ENCODE data around the gene PCSK9. TPM values are rescaled to one million over a fixed set of nuclear protein-coding genes. Genes with fewer than 3 reads are reported as not detected.

The PCSK9 gene
- total RNA-seq, 1 experiment from 2014 or later: 0.04 TPM

DNA sequence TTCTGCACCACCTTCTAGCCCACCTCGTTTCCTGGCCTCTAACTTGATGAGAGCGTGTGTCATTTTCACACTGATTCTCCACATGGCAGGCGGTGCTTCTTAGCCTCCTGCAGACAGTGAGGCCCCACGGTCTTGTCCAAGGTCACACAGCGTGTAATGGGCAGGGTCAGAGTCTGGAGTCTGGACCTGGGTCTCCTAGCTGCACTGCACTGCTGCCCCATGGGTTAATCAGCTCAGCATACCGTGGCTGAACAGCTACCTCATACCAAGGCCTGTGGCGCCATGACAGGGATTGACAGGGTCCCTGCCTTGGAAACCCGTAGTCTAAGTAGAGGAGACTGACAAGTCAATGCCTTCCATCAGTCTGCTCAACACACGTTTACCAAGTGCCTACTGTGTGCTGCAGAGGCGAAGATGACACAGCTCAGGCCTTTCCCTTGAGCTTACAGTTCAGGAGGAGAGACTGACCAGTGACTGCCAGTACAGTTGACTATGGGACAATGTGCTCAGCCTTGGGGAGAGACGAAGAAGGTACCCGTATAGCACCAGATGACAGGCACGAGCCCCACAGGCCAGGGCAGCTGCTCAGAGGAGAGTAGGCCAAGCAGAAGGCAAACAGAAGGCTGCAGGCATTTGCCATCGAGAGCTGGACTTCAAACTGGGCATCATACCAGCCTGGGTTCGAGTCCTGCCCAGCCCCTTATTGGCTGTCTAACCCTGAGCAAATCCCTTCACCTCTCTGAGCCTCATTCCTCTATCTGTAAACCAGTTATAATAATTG lies 5.5 kb downstream of the PCSK9 start:
- DNase-seq (ENCODE audit: low spot score): no peak

- no peak for DNase-seq (ENCODE audit: low spot score)
These were observed 6.1 kb downstream of the PCSK9 start for GRCh38 chr1:55045430-55045829.

- no peak for DNase-seq (ENCODE audit: low spot score)
These were observed 7.5 kb downstream of the PCSK9 start for GRCh38 chr1:55046871-55047270.

GRCh38 chr1:55047611-55048010 lies 8.3 kb downstream of the PCSK9 start:
- DNase-seq (ENCODE audit: low spot score): no peak

DNA sequence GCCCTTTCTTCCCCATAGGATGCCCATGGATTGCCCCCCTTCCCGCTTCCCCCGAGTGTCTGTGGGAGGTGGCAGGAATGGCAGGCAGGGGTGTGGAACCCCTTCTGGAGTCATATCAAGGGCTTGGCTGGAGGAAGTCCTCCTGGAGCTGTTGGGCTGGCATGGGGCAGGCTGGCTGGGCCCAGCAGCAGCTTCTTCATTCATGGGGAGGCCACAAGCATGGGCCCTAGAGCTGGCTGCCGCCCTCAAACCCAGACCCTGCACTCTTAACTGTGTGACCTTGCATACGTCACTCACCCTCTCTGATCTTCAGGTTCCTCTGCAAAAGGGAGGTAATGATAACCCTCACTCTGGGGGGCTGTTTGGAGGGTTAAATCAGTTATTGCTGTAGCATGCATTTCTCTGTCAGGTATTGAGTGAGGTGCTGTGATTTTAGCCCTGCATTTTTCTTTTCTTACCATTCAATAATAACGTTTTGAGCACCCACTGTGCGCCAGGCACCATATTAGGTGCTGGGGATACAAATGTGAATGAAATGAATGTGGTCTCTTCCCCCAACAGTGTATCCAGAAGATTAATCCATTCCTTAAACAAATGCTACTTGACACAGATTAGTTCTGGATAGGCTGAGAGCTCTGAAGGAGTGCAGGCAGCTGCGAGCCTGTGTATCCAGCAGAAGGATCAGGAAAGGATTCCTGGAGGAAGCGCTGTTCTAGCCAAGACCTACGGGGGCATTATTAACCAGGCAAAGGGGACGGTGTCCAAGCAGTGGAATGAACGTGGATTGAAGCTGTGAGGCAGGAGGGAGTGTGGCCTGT lies 9.3 kb downstream of the PCSK9 start:
- no peak for DNase-seq (ENCODE audit: low spot score)

GRCh38 chr1:55049271-55049913 lies 10.0 kb downstream of the PCSK9 start:
- DNase-seq (ENCODE audit: low spot score): no peak

DNA sequence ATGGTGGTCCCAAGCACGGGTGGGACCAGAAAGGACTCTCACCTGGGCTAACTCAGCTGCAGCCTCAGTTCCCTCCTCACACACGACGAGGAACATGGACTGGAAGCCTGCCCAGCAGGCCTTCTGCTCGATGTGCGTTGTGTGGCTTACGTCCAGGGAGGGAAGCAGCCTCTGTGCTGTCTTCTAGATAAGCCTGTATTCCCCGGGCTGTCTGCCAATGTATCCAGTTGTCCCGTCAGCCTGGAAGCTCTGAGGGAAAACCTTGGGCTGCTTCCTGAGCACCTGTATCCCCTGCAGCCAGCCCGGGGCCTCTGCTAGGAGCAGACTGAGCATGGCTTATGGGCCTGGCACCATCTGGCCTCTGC lies 10.5 kb downstream of the PCSK9 start:
- no peak for DNase-seq (ENCODE audit: low spot score)

DNA sequence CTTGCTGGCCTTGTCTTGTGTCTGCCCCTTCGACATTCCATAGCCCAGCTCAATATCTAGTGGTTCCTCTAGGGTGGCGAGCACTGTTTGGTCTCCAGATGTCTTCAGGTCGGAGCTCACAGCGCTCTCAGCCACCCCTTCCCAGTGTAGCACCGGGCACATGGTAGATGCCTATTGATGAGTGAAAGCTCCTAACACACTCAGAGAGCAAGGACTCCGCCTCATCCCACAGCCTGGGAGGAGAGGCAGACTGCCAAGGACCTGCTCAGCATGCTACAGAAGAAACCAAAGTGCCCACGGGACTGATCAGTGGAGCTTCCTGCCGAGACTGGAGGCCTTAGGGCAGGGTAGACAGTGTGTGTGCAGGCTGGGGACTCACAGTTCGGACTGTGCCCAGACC lies 10.9 kb downstream of the PCSK9 start:
- DNase-seq (ENCODE audit: low spot score): peak; percentile 35

DNA sequence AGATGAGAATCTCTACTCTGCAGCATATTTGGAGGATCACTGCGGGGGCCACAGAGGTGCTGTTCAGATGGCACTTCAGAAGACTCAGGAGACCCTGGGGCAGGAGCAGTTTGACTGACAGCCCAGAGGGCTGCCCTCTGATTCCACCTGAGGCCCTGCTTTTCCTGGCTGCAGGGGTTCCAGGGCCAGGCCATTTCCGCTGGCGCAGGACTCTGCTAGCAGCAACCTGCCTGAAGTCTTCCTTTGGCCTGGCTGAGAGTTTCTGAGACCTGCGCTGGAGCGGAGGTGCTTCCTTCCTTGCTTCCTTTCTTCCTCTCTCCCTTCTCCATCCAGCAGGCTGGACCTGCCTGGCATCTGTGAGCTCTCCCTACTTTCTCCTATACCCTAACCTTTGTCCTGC lies 11.8 kb downstream of the PCSK9 start:
- DNase-seq (ENCODE audit: low spot score): no peak

DNA sequence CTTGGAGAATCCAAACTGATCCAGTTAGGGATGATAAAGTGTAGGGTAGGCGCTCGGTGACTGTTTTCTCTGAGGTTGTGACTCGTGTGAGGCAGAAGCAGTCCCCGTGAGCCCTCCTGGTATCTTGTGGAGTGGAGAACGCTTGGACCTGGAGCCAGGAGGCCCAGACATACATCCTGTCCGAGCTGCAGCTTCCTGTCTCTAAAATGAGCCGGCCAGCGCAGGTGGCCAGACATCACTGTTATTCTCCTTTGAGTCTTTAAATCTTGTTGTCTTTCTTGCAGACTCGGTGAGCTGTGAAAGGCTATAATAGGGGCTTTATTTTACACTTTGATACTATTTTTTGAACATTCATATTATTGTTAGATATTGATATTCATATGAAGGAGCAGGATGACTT lies 12.3 kb downstream of the PCSK9 start:
- DNase-seq (ENCODE audit: low spot score): no peak

DNA sequence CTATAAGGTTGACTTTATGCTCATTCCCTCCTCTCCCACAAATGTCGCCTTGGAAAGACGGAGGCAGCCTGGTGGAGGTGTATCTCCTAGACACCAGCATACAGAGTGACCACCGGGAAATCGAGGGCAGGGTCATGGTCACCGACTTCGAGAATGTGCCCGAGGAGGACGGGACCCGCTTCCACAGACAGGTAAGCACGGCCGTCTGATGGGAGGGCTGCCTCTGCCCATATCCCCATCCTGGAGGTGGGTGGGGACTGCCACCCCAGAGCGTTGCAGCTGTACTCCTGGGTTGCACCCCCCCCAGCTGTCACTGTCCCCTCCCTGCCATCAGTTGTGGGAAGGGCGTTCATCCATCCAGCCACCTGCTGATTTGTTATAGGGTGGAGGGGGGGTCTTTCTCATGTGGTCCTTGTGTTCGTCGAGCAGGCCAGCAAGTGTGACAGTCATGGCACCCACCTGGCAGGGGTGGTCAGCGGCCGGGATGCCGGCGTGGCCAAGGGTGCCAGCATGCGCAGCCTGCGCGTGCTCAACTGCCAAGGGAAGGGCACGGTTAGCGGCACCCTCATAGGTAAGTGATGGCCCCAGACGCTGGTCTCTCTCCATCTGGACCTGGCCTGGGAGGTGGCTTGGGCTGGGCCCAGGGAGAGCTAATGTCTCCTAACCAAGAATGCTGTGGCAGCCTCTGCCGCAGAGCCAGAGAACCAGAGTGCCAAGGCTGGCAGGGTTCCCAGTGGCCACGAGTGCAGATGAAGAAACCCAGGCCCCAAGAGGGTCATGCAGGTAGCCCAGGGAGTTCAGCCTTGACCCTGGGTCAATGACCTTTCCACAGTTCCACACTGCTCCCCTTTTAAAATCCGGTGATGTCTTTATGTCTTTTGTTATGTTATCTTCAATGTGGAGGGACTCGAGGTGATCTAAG lies 13.1 kb downstream of the PCSK9 start:
- DNase-seq (ENCODE audit: low spot score): no peak

DNA sequence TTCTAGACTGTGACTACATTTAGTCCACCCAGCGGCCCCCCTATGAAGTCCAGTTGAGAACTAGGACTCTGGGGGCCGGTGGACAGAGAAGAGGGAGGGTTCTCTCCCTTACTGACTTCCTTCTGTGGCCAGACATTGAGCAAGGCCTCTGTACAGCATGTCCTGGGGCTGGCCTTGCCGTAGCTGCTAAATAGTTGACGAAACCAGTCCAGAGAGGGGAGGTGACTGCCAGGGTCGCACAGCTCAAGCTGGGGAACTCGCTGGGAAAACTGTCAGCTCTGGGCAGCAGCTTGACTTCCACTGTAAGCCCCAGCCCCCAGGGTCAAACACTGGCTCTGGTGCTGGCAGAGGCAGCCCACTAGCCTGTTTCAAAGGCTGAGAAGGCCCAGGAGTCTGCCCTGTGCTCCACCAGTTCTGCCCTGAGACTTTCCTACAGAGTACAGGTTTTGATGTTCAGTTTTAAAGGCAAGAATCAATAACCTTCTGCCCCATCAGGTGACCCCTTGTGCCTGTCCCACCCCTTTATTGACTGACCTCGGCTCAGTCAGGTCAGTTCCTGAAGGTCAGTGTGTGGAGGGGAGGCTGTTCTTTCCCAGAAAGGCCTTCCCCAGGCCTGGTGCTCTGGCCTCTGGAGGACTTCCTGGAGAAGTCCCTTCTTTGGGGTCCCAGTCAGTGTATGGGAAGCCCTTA lies 14.1 kb downstream of the PCSK9 start:
- no peak for DNase-seq (ENCODE audit: low spot score)

- no peak for DNase-seq (ENCODE audit: low spot score)
These were observed 15.0 kb downstream of the PCSK9 start for GRCh38 chr1:55054396-55054795.

DNA sequence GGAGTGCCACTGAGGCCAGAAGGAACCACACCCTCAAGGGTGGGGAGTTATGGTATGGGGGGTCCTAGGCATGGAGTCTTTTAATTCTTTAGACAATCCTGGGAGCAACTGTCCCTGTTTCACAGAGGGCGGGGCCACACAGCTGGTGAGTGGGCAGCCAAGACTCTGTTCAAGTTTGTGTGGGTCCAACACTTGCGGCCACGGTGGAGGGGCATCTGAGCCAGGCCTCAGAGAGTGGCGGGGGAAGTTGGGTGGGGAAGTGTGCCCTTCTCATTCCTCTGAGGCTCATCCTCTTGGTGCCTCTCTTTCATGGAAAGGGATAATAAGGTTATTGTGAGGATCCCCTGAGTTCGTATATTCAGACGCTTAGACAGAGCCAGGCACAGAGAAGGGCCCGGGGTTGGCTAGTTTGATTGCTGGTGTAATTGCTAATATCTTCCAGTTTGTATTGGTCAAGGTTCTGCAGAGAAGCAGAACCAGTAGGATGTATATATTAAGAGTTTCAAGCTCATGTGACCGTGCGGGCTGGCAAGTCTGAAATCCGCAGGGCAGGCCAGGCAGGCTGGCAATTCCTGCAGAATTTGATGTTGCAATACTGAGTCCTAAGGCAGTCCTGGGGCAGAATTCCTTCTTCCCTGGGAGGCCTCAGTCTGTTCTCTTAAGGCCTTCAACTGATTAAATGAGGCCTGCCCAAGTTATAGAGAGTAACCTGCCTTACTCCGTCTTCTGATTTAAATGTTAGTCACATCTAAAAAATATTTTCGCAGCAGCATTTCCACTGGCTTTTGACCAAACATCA lies 15.9 kb downstream of the PCSK9 start:
- no peak for DNase-seq (ENCODE audit: low spot score)

DNA sequence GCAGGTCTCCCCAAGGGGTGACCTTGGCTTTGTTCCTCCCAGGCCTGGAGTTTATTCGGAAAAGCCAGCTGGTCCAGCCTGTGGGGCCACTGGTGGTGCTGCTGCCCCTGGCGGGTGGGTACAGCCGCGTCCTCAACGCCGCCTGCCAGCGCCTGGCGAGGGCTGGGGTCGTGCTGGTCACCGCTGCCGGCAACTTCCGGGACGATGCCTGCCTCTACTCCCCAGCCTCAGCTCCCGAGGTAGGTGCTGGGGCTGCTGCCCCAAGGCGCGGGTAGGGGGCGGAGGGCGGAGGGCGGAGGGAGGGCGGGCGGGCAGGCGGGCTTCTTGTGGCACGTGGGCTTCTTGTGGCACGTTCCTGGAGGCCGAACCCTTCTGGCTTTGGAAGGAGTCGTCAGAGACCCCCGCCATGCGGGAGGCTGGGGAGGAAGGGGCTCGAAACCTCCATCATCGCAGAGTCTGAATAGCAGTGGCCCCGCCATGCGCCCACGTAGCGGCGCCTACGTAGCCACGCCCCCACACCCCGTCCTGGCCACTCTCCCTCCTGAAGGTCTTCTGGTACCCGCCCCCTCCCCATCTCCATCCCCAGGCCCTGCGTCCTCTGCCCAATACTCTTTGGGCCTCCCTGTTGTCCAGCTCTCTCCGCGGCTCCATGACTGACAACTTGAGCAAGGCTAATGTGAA lies 16.7 kb downstream of the PCSK9 start:
- DNase-seq (ENCODE audit: low spot score): no peak

GRCh38 chr1:55056632-55056992 lies 17.3 kb downstream of the PCSK9 start:
- DNase-seq (ENCODE audit: low spot score): no peak

DNA sequence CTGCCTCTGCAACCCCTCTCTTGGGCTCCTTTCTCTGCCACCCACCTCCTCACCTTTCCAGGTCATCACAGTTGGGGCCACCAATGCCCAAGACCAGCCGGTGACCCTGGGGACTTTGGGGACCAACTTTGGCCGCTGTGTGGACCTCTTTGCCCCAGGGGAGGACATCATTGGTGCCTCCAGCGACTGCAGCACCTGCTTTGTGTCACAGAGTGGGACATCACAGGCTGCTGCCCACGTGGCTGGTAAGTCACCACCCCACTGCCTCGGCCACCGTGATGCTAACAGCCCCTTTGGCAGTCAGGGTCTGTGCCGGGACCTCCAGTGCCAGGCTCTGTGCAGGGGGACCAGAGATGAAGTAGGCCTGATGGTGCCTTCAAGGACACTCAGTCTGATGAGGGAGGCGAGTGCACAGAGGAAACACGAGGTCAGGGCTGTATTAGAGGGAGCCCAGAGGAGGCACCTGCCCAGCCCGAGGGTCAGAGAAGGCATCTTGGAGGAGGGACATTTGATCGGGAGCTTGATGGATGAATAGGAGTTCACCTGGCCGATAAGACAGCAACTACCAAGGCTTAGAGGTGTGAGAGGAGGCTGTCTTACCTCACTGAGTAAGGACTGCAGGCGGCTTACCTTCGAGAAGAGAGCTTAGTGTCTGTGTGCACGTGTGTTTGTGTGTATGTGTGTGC lies 18.1 kb downstream of the PCSK9 start:
- DNase-seq (ENCODE audit: low spot score): no peak

- DNase-seq (ENCODE audit: low spot score): no peak
These were observed 18.6 kb downstream of the PCSK9 start for GRCh38 chr1:55057956-55058298.

All from H4 (cell line).